MM.1S (cell line): ENCODE data around the gene OSBPL8.
"Not testable (repeated sequence)": the region's sequence is repeated elsewhere in the genome, so short reads cannot be mapped to it uniquely, and the experiment has no call there.

Experiments used
- DNase-seq: peaks from one replicate; pipeline ENCODE4 v3.0.0-alpha.2; 2015
- H2AFZ ChIP-seq: fragments of 300-600 bp; sonication (generic); 2 replicates; pipeline ENCODE4 v1.6.0; 2016; ENCODE audit warnings: antibody characterized with exemption, low read length
- H3F3A ChIP-seq: fragments of 300-600 bp; sonication (generic); 2 replicates; pipeline ENCODE4 v1.6.1; 2016; ENCODE audit warnings: mild to moderate bottlenecking, antibody characterized with exemption, low read length, moderate library complexity, mixed read lengths; ENCODE audit not compliant: insufficient read depth
- H3K27ac ChIP-seq: fragments of 300-600 bp; sonication (generic); 2 replicates; pipeline ENCODE4 v1.5.1; 2016; ENCODE audit warnings: mild to moderate bottlenecking, low read length
- H3K27me3 ChIP-seq: fragments of 300-600 bp; sonication (generic); replicated peaks from 2 replicates; pipeline ENCODE4 v1.6.0; 2016; ENCODE audit warnings: low read length; ENCODE audit not compliant: insufficient read depth
- H3K36me3 ChIP-seq: fragments of 300-600 bp; sonication (generic); replicated peaks from 2 replicates; pipeline ENCODE4 v1.6.1; 2016; ENCODE audit warnings: mild to moderate bottlenecking, low read length, mixed read lengths; ENCODE audit not compliant: insufficient read depth
- H3K4me1 ChIP-seq: fragments of 300-600 bp; sonication (generic); 2 replicates; pipeline ENCODE4 v1.6.1; 2016; ENCODE audit warnings: low read length, mixed read lengths
- H3K4me2 ChIP-seq: fragments of 300-600 bp; sonication (generic); 2 replicates; pipeline ENCODE4 v1.6.0; 2016; ENCODE audit warnings: low read depth, low read length
- H3K4me3 ChIP-seq: fragments of 300-600 bp; sonication (generic); 2 replicates; pipeline ENCODE4 v1.5.1; 2016; ENCODE audit warnings: low read length, mixed read lengths
- H3K79me2 ChIP-seq: fragments of 300-600 bp; sonication (generic); 2 replicates; pipeline ENCODE4 v1.6.1; 2016; ENCODE audit warnings: mixed run types, low read length, mixed read lengths
- H3K9ac ChIP-seq: fragments of 300-600 bp; sonication (generic); 2 replicates; pipeline ENCODE4 v1.6.1; 2016; ENCODE audit warnings: low read length, mixed read lengths
- H3K9me2 ChIP-seq: fragments of 300-600 bp; sonication (generic); replicated peaks from 2 replicates; pipeline ENCODE4 v1.6.1; 2016; ENCODE audit warnings: mild to moderate bottlenecking, low read length, mixed read lengths; ENCODE audit not compliant: insufficient read depth
- H3K9me3 ChIP-seq: fragments of 300-600 bp; sonication (generic); replicated peaks from 2 replicates; pipeline ENCODE4 v1.6.1; 2016; ENCODE audit warnings: mild to moderate bottlenecking, low read length, mixed read lengths; ENCODE audit not compliant: insufficient read depth
- H4K20me1 ChIP-seq: fragments of 300-600 bp; sonication (generic); 2 replicates; pipeline ENCODE4 v1.6.1; 2016; ENCODE audit warnings: mild to moderate bottlenecking, low read length, moderate library complexity, mixed read lengths; ENCODE audit not compliant: insufficient read depth
- CTCF ChIP-seq: fragments of 300-600 bp; sonication (generic); IDR thresholded peaks from 2 replicates; pipeline ENCODE4 v1.5.1; 2016; ENCODE audit warnings: antibody characterized with exemption, low read length, mixed read lengths
- EZH2 ChIP-seq: fragments of 300-600 bp; sonication (generic); optimal IDR thresholded peaks from 2 replicates; pipeline ENCODE3; 2017; ENCODE audit warnings: low read depth, mild to moderate bottlenecking, antibody characterized with exemption, low read length, mixed read lengths
- EZH2phosphoT487 ChIP-seq: fragments of 300-600 bp; sonication (generic); IDR thresholded peaks from 2 replicates; pipeline ENCODE4 v1.6.1; 2018; ENCODE audit warnings: antibody characterized with exemption, low read length

The OSBPL8 gene

GRCh38 chr12:76368230-76368629 lies 191.3 kb downstream of the OSBPL8 start:
- Histone ChIP-seq H3K9ac (no peak overlapping the region), H3K9me3 (no peaks in the 10 kb centered on the region), H3K4me1 (no peaks in the 10 kb centered on the region), H3K4me2 (no peak overlapping the region), H3K79me2 (no peaks in the 10 kb centered on the region), H3K27ac (no peak overlapping the region), H3K36me3 (no peaks in the 10 kb centered on the region; the same call in 1 of the 2 replicates), H2AFZ (no peak overlapping the region), H3K9me2 (no peaks in the 10 kb centered on the region), H3F3A (no peaks in the 10 kb centered on the region), H3K4me3 (no peak overlapping the region), H4K20me1 (no peaks in the 10 kb centered on the region), H3K27me3 (no peaks in the 10 kb centered on the region)
- no peak for DNase-seq
- TF ChIP-seq CTCF = no peak
- no peak for TF ChIP-seq EZH2
- TF ChIP-seq EZH2phosphoT487 = no peak

- DNase-seq = no peak
- Histone ChIP-seq H3K79me2 (no peaks in the 10 kb centered on the region), H3F3A (no peaks in the 10 kb centered on the region), H3K9me3 (no peaks in the 10 kb centered on the region), H3K9me2 (no peaks in the 10 kb centered on the region), H4K20me1 (no peaks in the 10 kb centered on the region), H3K4me1 (no peaks in the 10 kb centered on the region), H3K27me3 (no peaks in the 10 kb centered on the region), H3K4me2 (no peak overlapping the region), H3K27ac (no peak overlapping the region), H2AFZ (no peak overlapping the region), H3K36me3 (no peaks in the 10 kb centered on the region; the same call in 1 of the 2 replicates), H3K9ac (no peak overlapping the region), H3K4me3 (no peak overlapping the region)
- TF ChIP-seq CTCF (no peak), EZH2 (no peak), EZH2phosphoT487 (no peak)
Observed at GRCh38 chr12:76366163-76366562, 193.4 kb downstream of the OSBPL8 start.

GRCh38 chr12:76364131-76364530 lies 195.4 kb downstream of the OSBPL8 start:
- H3F3A ChIP-seq, DNase-seq, H3K9ac ChIP-seq, H2AFZ ChIP-seq, H4K20me1 ChIP-seq, H3K27ac ChIP-seq, H3K9me3 ChIP-seq, H3K9me2 ChIP-seq, H3K79me2 ChIP-seq, H3K4me1 ChIP-seq, H3K4me2 ChIP-seq, H3K36me3 ChIP-seq, H3K27me3 ChIP-seq, H3K4me3 ChIP-seq: not testable (repeated sequence)

GRCh38 chr12:76360316-76360715 lies 199.3 kb downstream of the OSBPL8 start:
- no peaks in the 10 kb centered on the region for H3K27me3 ChIP-seq
- H3K9me3 ChIP-seq = no peaks in the 10 kb centered on the region
- no peaks in the 10 kb centered on the region for H3K4me1 ChIP-seq
- H3K9ac ChIP-seq = no peak overlapping the region
- H3K27ac ChIP-seq = no peak overlapping the region
- DNase-seq = no peak
- H3K4me3 ChIP-seq = no peak overlapping the region
- H4K20me1 ChIP-seq = no peaks in the 10 kb centered on the region
- H3K4me2 ChIP-seq = no peak overlapping the region
- TF ChIP-seq CTCF (no peak), EZH2 (no peak), EZH2phosphoT487 (no peak)
- no peak overlapping the region for H2AFZ ChIP-seq
- H3K79me2 ChIP-seq = no peaks in the 10 kb centered on the region
- no peaks in the 10 kb centered on the region for H3F3A ChIP-seq
- H3K9me2 ChIP-seq = no peaks in the 10 kb centered on the region
- no peaks in the 10 kb centered on the region for H3K36me3 ChIP-seq
